ENCODE data around the gene GPR137C.

Gene GPR137C

DNA sequence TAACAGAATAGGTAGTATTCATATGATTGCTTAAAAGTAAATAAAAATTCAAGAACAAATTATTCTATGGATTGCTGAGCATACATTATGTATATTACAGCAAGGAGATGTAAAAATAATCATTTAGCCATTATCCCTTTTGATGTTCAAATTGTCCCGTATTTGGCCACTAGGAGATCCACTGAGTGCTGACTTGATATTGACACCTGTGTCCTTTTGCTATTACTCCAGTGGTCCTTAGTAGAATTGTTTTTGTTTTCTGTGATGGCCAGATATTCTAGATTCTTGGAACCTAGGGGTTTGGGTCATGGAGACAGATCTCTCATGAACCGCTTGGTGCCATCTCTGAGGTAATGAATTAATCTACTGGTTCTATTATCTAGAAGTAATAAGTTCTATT, 126.0 kb downstream of the GPR137C start:
- peaks cover 19% of the 10 kb centered on the region for H3K36me3 Mint-ChIP-seq (ENCODE audit: low read depth)
- no peak overlapping the region for H3K4me3 Mint-ChIP-seq
- no peak overlapping the region for H3K27ac Mint-ChIP-seq
- H3K9me3 Mint-ChIP-seq: no peaks in the 10 kb centered on the region
- H3K27me3 Mint-ChIP-seq (ENCODE audit: low read depth): no peaks in the 10 kb centered on the region
- peaks cover 4% of the 10 kb centered on the region for H3K4me1 Mint-ChIP-seq (ENCODE audit: low read depth)

DNA sequence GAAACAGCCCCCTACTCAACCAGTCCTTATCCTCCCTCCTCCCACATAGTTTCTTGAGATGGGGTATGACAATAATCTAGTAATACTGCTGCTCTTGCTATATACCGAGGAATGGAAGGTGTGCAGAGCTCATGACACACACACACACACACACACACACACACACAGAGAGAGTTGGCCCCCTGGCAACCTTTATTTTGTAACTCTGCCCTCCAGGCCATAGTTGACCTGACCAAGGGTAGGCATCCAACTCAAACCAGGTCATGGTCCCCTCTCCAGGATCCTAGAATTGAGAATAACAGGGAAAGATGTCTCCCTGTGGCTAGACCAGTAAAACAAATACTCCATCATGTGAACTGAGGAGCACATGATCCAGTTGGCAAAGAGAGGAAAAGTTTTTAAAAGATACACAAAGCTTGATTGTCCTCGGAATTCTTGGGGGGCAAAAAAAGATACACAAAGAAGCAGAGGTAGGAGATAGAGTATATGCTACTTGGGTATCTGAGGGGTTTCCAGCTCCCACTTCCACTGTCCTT, 131.4 kb downstream of the GPR137C start:
- no peaks in the 10 kb centered on the region for H3K9me3 Mint-ChIP-seq
- H3K27me3 Mint-ChIP-seq (ENCODE audit: low read depth): no peaks in the 10 kb centered on the region
- peaks cover 41% of the 10 kb centered on the region for H3K4me1 Mint-ChIP-seq (ENCODE audit: low read depth)
- no peak overlapping the region for H3K4me3 Mint-ChIP-seq
- H3K27ac Mint-ChIP-seq: peak overlapping the region; percentile 8
- H3K36me3 Mint-ChIP-seq (ENCODE audit: low read depth): peaks cover 8% of the 10 kb centered on the region

DNA sequence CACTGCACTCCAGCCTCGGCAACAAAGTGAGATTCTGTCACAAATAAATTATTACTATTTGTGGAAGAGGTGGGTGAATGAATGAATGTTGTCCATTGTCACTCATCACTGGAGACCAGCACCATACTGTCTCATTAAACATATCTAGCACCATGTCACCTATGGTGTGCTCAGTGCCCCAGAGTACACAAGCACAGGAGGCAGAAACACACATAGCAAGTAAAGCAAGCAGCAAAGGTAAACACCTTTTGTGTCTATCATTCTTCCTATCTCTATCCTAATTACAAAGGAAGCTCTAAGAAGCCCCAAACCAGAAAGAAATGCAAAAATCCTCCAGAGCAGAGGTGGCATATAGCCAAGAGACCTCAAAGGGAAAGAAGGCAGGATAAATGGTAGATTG, 133.5 kb downstream of the GPR137C start:
- Mint-ChIP-seq H3K4me3 (no peak overlapping the region), H3K9me3 (no peaks in the 10 kb centered on the region), H3K27me3 (ENCODE audit: low read depth) (no peaks in the 10 kb centered on the region), H3K27ac (no peak overlapping the region), H3K4me1 (ENCODE audit: low read depth) (peaks cover 48% of the 10 kb centered on the region), H3K36me3 (ENCODE audit: low read depth) (peaks cover 5% of the 10 kb centered on the region)
